Activated T-helper 2 cell treated with anti-CD3 and anti-CD28 coated beads, Interferon-gamma antibody, Interleukin-2, Interleukin-4, amounts not matched to agents 10 μg/mL and 5 μg/mL and 100 μg/mL, durations not matched to agents 14 hours and 24 hours and 36 hours (primary cell): ENCODE results near the gene FKBP5. TPM values are rescaled to one million over a fixed set of nuclear protein-coding genes. Genes with fewer than 3 reads are reported as not detected.
A peak's percentile ranks its signal among the peaks of the same experiment; 100 is the strongest.
"Not testable (repeated sequence)": the region's sequence is repeated elsewhere in the genome, so short reads cannot be mapped to it uniquely, and the experiment has no call there.

Source experiments
- DNase-seq: peaks from one replicate; pipeline ENCODE4 v3.0.0; 2021; ENCODE audit warnings: low spot score
- H3K27ac Mint-ChIP-seq: one replicate; pipeline ENCODE4 v1.8.0; 2021; ENCODE audit warnings: mixed read lengths
- H3K27me3 Mint-ChIP-seq: one replicate; pipeline ENCODE4 v1.8.0; 2021; ENCODE audit warnings: low read depth, mixed read lengths
- H3K36me3 Mint-ChIP-seq: one replicate; pipeline ENCODE4 v1.8.0; 2021; ENCODE audit warnings: low read depth, mixed read lengths
- H3K4me1 Mint-ChIP-seq: one replicate; pipeline ENCODE4 v1.8.0; 2021; ENCODE audit warnings: low read depth, mixed read lengths
- H3K4me3 Mint-ChIP-seq: one replicate; pipeline ENCODE4 v1.8.0; 2021; ENCODE audit warnings: low read depth, mild to moderate bottlenecking, moderate library complexity, mixed read lengths
- H3K9me3 Mint-ChIP-seq: one replicate; pipeline ENCODE4 v1.8.0; 2021; ENCODE audit warnings: mixed read lengths
- intact Hi-C: fragments of 100-400 bp; cut with micrococcal nuclease; formaldehyde crosslinking; loops from one replicate; pipeline ENCODE4 v1.15.1; 2023
- total RNA-seq: library from RNA; stranded (reverse); gene quantifications from 2 replicates; pipeline ENCODE4 v1.2.3, GENCODE V29; 2022

The FKBP5 gene
- total RNA-seq, 1 donor from 2014 or later = 90.9 TPM

DNA sequence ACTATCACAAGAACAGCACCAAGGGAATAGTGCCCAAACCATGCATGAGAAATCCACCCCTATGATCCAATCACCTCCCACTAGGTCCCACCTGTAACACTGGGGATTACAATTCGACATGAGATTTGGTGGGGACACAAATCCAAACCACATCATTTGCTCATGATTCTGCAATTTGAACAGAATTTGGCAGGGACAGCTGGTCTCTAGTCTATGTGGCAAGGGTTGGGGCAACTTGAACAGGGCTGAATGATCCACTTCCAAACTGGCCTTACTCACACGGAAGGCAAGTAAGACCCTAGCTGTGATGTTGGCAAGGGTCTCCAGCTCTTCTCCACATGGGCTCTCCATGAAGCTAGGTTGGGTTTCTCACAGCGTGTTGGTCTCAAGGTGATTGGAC, 10.1 kb upstream of the FKBP5 start:
- no peak for DNase-seq
- Mint-ChIP-seq H3K4me1 (peaks cover 3% of the 10 kb centered on the region), H3K4me3 (no peak overlapping the region), H3K27ac (no peak overlapping the region), H3K36me3 (peaks cover 2% of the 10 kb centered on the region), H3K9me3 (peaks cover 10% of the 10 kb centered on the region), H3K27me3 (no peaks in the 10 kb centered on the region)
- intact Hi-C loops = no loop called here

DNA sequence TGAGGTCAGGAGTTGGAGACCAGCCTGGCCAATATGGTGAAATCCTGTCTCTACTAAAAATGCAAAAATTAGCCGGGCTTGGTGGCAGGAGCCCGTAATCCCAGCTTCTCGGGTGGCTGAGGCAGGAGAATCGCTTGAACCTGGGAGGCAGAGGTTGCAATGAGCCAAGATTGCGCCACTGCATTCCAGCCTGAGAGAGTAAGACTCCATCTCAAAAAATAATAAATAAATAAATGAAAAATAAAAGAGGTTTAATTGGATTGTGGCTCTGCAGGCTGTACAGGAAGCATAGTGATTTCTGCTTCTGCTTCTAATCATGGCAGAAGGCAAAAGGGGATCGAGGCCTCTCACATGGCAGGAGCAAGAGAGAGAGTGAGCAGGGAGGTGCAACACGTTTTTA, 9.7 kb upstream of the FKBP5 start:
- H3K9me3 Mint-ChIP-seq, H3K36me3 Mint-ChIP-seq, intact Hi-C loops, DNase-seq, H3K4me3 Mint-ChIP-seq, H3K27me3 Mint-ChIP-seq, H3K4me1 Mint-ChIP-seq, H3K27ac Mint-ChIP-seq: not testable (repeated sequence)

DNA sequence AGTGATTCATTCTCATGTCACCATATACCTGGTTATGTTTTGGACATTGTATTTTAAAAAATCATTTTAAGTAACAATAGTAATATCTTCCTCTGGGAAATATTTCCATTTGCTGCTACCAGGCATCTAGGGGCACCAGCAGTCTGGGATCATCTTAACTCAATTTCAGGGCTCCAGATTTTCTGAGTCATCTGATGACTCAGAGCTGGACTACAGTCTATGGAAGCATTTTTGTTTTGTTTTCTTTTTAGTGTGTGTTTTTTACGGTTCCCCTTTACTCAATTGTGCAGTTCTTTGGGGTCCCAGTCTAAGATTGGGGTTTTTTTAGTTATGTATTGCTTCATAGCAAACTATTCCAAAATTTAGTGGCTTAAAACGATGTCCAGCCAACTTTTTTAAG, 5.7 kb upstream of the FKBP5 start:
- Mint-ChIP-seq H3K27ac (no peak overlapping the region), H3K4me1 (peaks cover 3% of the 10 kb centered on the region), H3K9me3 (peaks cover 5% of the 10 kb centered on the region), H3K36me3 (no peaks in the 10 kb centered on the region), H3K27me3 (no peaks in the 10 kb centered on the region), H3K4me3 (no peak overlapping the region)
- intact Hi-C loops = no loop called here
- DNase-seq = no peak

DNA sequence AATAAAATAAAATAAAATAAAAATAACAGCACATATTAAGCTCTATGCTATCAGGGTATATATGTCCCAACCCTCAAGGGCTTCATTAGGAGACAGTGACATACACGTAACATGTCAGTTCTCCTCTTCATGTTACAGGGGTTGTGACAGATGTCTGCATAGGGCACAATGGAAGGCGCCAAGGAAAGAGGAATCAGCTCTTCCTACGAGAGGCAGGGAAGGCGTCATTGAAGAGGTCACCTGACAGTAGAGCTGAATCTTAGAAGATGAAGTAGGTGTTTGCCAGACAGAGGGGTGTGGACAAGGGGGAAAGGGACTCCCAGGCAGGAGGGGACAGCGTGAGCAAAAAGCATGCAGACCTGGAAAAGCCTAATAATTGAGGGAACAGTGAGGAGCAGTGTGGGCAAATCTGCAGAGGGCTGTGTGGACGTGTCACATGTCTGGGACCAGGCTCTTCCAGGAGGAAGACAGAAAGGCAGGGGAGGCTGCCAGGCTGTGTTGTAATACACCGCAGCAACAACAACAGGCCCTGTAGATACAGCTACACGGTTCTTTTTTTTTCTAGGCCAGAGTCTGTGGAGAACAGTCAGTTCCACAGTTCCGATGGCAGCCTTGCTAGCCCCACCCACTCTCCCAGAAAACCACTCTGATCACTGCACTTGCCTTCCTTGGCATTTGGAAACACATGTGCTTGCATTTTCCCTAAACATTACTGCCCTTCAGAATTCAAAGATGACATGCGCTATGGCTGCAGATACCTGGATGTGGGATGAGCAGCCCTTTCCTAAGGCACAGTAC, 2.5 kb upstream of the FKBP5 start:
- Mint-ChIP-seq H3K27ac (no peak overlapping the region), H3K4me1 (peaks cover 16% of the 10 kb centered on the region), H3K9me3 (peaks cover 5% of the 10 kb centered on the region), H3K36me3 (peaks cover 5% of the 10 kb centered on the region), H3K4me3 (no peak overlapping the region), H3K27me3 (no peaks in the 10 kb centered on the region)
- intact Hi-C loops = no loop called here
- DNase-seq = no peak

DNA sequence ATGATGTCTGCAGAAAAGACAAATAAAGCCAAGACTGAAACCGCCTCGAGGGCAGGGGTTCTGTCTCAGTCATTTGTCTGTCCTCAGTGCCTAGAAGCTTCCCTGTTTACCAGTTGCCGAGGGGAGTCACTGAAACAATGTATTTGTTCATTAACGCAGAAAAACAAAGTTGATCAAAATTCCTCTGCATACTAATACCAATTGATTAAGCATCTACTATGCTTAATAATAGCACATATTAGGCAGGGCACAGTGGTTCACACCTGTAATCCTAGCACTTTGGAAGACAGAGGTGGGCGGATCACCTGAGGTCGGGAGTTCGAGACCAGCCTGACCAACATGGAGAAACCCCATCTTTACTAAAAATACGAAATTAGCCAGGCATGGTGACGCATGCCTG, 1.8 kb upstream of the FKBP5 start:
- H3K27ac Mint-ChIP-seq = no peak overlapping the region
- intact Hi-C loops = no loop called here
- peaks cover 5% of the 10 kb centered on the region for H3K9me3 Mint-ChIP-seq

DNA sequence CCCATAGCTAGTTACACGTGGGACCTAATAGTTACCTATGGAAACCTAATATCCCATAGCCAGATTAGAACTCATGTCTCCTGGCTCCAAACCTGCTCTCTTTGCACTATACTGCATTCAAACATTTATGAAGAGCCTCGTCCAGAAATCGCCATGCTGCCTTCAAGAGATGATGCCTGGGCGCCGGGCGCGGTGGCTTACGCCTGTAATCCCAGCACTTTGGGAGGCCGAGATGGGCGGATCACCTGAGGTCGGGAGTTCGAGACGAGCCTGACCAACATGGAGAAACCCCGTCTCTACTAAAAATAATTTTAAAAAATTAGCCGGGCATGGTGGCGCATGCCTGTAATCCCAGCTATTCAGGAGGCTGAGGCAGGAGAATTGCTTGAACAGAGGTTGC, 1.3 kb upstream of the FKBP5 start:
- intact Hi-C loops, H3K27me3 Mint-ChIP-seq, H3K27ac Mint-ChIP-seq, DNase-seq, H3K36me3 Mint-ChIP-seq, H3K9me3 Mint-ChIP-seq, H3K4me3 Mint-ChIP-seq: not testable (repeated sequence)
- peaks cover 16% of the 10 kb centered on the region for H3K4me1 Mint-ChIP-seq

More for the DNA sequence above, 1.8 kb upstream of the FKBP5 start:
- Mint-ChIP-seq H3K36me3 (peaks cover 5% of the 10 kb centered on the region), H3K4me3 (no peak overlapping the region), H3K4me1 (peaks cover 16% of the 10 kb centered on the region), H3K27me3 (no peaks in the 10 kb centered on the region)
- no peak for DNase-seq

DNA sequence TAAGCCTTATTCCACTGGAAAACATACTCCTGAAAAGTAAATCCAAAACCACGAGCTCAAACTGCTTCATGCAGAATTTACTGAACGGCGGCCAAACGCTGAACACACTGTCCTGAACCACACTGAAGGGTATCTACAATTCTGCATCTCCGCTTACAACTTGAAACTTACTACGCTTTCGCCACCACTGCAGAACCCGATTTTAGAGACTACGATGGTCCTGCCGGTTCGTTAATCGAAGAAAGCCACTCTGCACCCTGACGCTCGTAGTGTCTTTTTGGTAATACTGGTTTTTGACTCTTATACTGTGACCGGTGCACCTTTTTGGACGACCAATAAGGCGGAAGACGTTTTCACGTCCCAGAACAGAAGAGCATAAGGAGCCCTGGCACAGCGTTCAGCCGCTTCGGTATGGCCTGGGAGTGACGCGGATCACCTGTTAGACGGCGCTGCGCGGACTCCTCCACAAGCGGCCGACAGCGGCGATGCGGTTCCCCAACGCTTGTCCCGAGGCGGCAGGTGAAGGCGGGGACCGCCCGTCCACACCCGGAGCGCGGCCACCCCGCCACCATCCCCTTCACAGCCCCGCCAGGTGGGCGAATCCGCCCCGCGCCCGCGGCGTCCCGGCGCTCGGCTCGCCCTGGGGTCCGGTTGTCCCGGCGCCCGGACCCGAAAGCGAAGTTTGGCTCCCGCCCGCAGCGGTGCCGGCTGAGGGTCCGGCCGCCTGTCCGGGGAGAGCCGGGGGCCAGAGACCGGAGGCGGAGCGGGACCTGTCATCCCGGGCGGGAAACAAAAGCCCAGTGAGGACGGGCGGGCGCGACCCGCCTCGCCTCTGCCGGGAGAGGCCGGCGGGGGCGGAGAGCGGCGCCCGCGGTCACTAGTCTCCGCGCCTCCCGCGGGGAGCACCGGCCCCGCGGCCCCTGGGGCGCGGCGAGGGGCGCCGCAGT, 784 bp downstream of the FKBP5 start:
- H3K4me3 Mint-ChIP-seq = peak overlapping the region; percentile 92
- H3K27ac Mint-ChIP-seq = peak overlapping the region; percentile 87
- peaks cover 8% of the 10 kb centered on the region for H3K36me3 Mint-ChIP-seq
- H3K27me3 Mint-ChIP-seq = no peaks in the 10 kb centered on the region
- DNase-seq = peak; percentile 48
- peaks cover 16% of the 10 kb centered on the region for H3K4me1 Mint-ChIP-seq
- intact Hi-C loops = loop anchor here (1.0 to 5.0 kb wide), 4 partner anchors 19 to 106 kb away; partner anchors contain the start of gene ARMC12
- no peaks in the 10 kb centered on the region for H3K9me3 Mint-ChIP-seq

DNA sequence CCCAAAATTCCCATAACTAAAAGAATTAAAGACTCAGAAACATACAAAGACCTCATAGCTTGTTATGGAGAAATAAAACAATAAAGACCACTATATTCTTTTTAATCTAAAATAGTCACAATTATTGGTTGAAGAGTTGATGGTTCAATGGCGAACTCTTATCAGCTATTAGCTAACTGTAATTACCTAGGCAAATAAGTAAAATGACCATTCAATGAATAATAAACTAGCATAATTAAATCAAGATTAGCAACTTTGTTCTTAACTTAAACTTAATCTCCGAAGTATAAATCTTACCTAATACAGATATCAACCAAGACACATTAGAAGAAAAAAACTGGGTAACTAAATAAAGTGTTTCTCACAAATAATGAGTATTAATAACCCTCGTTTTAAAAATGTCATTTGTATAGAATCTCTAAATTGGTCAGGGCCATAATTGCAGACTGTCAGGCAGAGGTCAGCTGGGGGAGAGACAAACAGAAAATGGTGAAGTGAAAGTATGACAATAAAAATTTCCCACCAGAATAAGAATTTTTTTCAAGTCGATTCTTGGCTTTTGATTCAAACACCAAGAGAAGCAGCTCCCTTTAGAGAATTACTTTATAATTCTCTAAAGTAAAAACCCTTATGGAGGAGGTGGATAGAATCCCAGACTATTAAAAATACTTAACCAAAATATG, 1.7 kb downstream of the FKBP5 start:
- peaks cover 14% of the 10 kb centered on the region for H3K36me3 Mint-ChIP-seq
- peak overlapping the region; percentile 92 for H3K4me3 Mint-ChIP-seq
- H3K9me3 Mint-ChIP-seq = no peaks in the 10 kb centered on the region
- DNase-seq = no peak
- peaks cover 23% of the 10 kb centered on the region for H3K4me1 Mint-ChIP-seq
- H3K27ac Mint-ChIP-seq = peak overlapping the region; percentile 87
- H3K27me3 Mint-ChIP-seq = no peaks in the 10 kb centered on the region
- intact Hi-C loops = loop anchor here (1.0 to 5.0 kb wide), 3 partner anchors 18 to 105 kb away; no protein-coding TSS in a partner anchor

DNA sequence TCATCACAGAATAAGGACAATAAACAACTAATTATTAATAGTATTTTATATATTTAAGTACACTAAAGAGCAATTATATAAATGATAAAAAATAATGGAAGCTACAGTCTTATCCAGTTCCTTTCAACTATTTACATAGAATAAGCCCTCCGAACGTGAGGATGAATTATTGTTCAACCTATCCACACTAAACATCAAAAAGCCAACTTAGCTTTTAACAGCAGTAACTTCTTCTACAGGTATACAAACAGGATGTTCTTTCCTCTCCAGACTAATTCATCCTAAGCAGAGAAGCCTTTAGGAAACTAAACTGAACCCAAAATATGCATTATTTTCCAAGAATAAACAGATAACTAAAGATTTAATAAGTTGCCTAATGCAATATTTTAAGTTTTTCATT, 2.3 kb downstream of the FKBP5 start:
- Mint-ChIP-seq H3K27me3 (no peaks in the 10 kb centered on the region), H3K4me1 (peaks cover 28% of the 10 kb centered on the region), H3K4me3 (peak overlapping the region; percentile 92), H3K9me3 (no peaks in the 10 kb centered on the region), H3K36me3 (peaks cover 18% of the 10 kb centered on the region), H3K27ac (no peak overlapping the region)
- DNase-seq = no peak
- intact Hi-C loops = loop anchor here (5.0 kb wide), 2 partner anchors 84 to 104 kb away; no protein-coding TSS in a partner anchor

DNA sequence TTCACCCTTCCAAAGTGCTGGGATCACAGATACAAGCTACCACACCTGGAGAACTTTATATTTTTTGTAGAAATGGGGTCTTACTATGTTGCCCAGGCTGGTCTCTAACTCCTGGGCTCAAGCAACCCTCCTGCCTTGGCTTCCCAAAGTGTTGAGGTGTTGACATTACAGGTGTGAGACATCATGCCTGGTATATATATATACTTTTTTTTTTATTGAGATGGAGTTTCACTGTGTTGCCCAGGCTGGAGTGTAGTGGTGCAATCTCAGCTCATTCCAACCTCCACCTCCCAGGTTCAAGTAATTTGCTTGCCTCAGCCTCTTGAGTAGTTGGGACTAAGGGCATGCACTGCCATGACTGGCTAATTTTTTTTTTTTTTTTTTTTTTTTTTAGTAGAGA, 5.4 kb downstream of the FKBP5 start:
- peaks cover 37% of the 10 kb centered on the region for H3K36me3 Mint-ChIP-seq
- H3K9me3 Mint-ChIP-seq = peaks cover 3% of the 10 kb centered on the region
- H3K4me3 Mint-ChIP-seq = no peak overlapping the region
- peaks cover 43% of the 10 kb centered on the region for H3K4me1 Mint-ChIP-seq
- H3K27me3 Mint-ChIP-seq = no peaks in the 10 kb centered on the region
- DNase-seq = no peak
- no peak overlapping the region for H3K27ac Mint-ChIP-seq
- intact Hi-C loops = no loop called here

DNA sequence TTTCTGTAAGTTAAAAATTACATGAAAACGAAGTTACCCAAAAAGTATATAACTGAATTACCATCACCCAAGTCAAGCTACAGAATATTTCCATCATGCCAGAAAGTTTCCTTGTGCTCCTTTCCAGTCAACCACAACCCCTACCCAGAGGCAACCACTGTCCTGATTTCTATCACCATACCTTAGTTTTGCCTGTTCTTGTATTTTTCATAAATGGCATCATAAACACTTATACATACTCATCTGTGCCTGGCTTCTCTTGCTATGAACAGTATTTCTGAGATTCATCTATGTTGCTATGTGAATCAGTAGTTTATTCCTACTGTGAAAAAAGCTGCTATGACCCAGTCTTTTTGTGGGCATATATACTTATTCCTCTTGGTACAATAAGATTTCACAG, 7.4 kb downstream of the FKBP5 start:
- H3K4me1 Mint-ChIP-seq = peaks cover 45% of the 10 kb centered on the region

DNA sequence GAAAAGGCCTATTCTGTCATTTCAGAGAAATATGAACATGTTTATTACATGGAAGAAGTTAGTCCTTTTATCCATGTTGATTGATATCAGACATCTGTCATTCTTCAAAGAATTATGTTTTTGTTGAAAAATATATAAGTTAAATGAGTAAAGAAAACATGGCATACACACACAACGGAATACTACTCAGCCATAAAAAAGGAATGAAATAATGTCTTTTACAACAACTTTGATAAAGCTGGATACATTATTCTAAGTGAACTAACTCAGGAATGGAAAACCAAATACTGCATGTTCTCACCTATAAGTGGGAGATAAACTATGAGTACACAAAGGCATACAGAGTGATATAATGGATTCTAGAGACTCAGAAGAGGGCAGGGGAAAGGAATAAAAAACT, 9.3 kb downstream of the FKBP5 start:
- peak overlapping the region; percentile 33 for H3K27ac Mint-ChIP-seq
- DNase-seq = no peak
- H3K4me3 Mint-ChIP-seq = no peak overlapping the region
- peaks cover 3% of the 10 kb centered on the region for H3K9me3 Mint-ChIP-seq
- H3K36me3 Mint-ChIP-seq = peaks cover 40% of the 10 kb centered on the region
- intact Hi-C loops = no loop called here
- no peaks in the 10 kb centered on the region for H3K27me3 Mint-ChIP-seq
- peaks cover 61% of the 10 kb centered on the region for H3K4me1 Mint-ChIP-seq

More for the DNA sequence above, 7.4 kb downstream of the FKBP5 start:
- Mint-ChIP-seq H3K9me3 (peaks cover 3% of the 10 kb centered on the region), H3K27me3 (no peaks in the 10 kb centered on the region), H3K4me3 (no peak overlapping the region), H3K36me3 (peaks cover 38% of the 10 kb centered on the region), H3K27ac (peak overlapping the region; percentile 20)
- intact Hi-C loops = loop anchor here (1.0 to 2.0 kb wide), 3 partner anchors 16 to 47 kb away; no protein-coding TSS in a partner anchor
- no peak for DNase-seq
